K562 (cell line): Measurements from ENCODE around the gene P2RY14. TPM values are rescaled to one million over a fixed set of nuclear protein-coding genes. Genes with fewer than 3 reads are reported as not detected.

ENCODE experiments used
- ATAC-seq: fragments of 200-7000 bp; cut with Tn5 transposase; 3 replicates; pipeline ENCODE4 v1.9.1; 2020; ENCODE audit warnings: moderate library complexity
- BruUV-seq: library from RNA; stranded (reverse); fragments of 400-500 nt; replicated peaks from 2 replicates; lab custom pipeline; 2021; lab: Mats Ljungman, UMichigan
- CTCF ChIA-PET: fragments of 300-600 bp; formaldehyde crosslinking; extraction: SDS; loops from one replicate; lab custom pipeline; 2021; ENCODE audit warnings: low intra/inter-chr PET ratio; lab: Yijun Ruan, JAX
- POLR2A ChIA-PET: fragments of 300-600, 350-650 bp; sonication (Branson Sonifier 250); formaldehyde crosslinking; extraction: SDS; loops from one replicate; lab custom pipeline; 2021; ENCODE audit warnings: antibody characterized with exemption, inconsistent platforms; lab: Yijun Ruan, JAX
- DNase-seq, 4 experiments: peaks; one replicate each; pipeline versions ENCODE4 v3.0.0 to v3.0.0-alpha.2; 2011 to 2018; ENCODE audit warnings: low spot score in 3 of 4, mixed read lengths in 3 of 4; ENCODE audit errors: extremely low read depth in 1 of 4
- FAIRE-seq: peaks from 2 replicates; lab custom pipeline; 2011; peaks lifted over from hg19 to GRCh38; lab: Jason Lieb, UNC
- H2AFZ ChIP-seq: 2 replicates; pipeline ENCODE4 v1.6.0; 2011; ENCODE audit warnings: low read depth, low read length, control low read depth, inconsistent platforms
- H3K27ac ChIP-seq: fragments of 200-600 bp; 3 replicates; pipeline ENCODE4 v1.8.0; 2011; ENCODE audit warnings: low read depth, mild to moderate bottlenecking, control low read depth, inconsistent platforms, low read length, moderate library complexity, mixed read lengths; ENCODE audit errors: extremely low read depth
- H3K27me3 ChIP-seq, 2 experiments: fragments of 300-600 bp in 1 of 2; 2 replicates in 1 of 2; 3 replicates in 1 of 2; pipeline versions ENCODE4 v1.6.0 to v1.8.0; 2011; ENCODE audit warnings: inconsistent platforms in 2 of 2, low read length in 2 of 2, mild to moderate bottlenecking in 1 of 2, mixed read lengths in 1 of 2, moderate library complexity in 1 of 2; ENCODE audit not compliant: control insufficient read depth in 2 of 2, insufficient read depth in 2 of 2
- H3K36me3 ChIP-seq: fragments of 300-600 bp; 3 replicates; pipeline ENCODE4 v1.8.0; 2011; ENCODE audit warnings: mild to moderate bottlenecking, low read length, inconsistent platforms; ENCODE audit not compliant: control insufficient read depth, insufficient read depth
- H3K4me1 ChIP-seq, 2 experiments: fragments of 200-600 bp in 1 of 2; replicated peaks in 1 of 2; 2 replicates in 1 of 2; 3 replicates in 1 of 2; pipeline versions ENCODE4 v1.5.1 to v1.8.0; 2011; ENCODE audit warnings: inconsistent platforms in 2 of 2, low read length in 2 of 2, mild to moderate bottlenecking in 1 of 2, mixed read lengths in 1 of 2, moderate library complexity in 1 of 2; ENCODE audit not compliant: control insufficient read depth in 2 of 2, insufficient read depth in 2 of 2
- H3K4me2 ChIP-seq: 2 replicates; pipeline ENCODE4 v1.6.1; 2011; ENCODE audit warnings: low read length, control low read depth, inconsistent platforms, mixed read lengths; ENCODE audit not compliant: insufficient read depth
- H3K4me3 ChIP-seq: fragments of 200-600 bp; sonication (generic), shearing (Covaris generic); 2 replicates; pipeline ENCODE4 v1.5.1; 2016; ENCODE audit warnings: control low read depth, inconsistent platforms
- H3K79me2 ChIP-seq: fragments of 200-600 bp; 3 replicates; pipeline ENCODE4 v1.8.0; 2011; ENCODE audit warnings: low read length, inconsistent platforms; ENCODE audit not compliant: control insufficient read depth, insufficient read depth
- H3K9ac ChIP-seq, 2 experiments: 2 replicates each; pipeline versions ENCODE4 v1.6.0 to v1.6.1; 2011; ENCODE audit warnings: low read depth in 2 of 2, low read length in 2 of 2, control low read depth in 1 of 2, inconsistent platforms in 1 of 2, mild to moderate bottlenecking in 1 of 2, mixed read lengths in 1 of 2; ENCODE audit not compliant: insufficient read depth in 1 of 2
- H3K9me1 ChIP-seq: one replicate; pipeline ENCODE4 v1.6.0; 2011; ENCODE audit warnings: inconsistent platforms, mild to moderate bottlenecking, low read length, moderate library complexity; ENCODE audit not compliant: control insufficient read depth, insufficient read depth
- H3K9me3 ChIP-seq: replicated peaks from 2 replicates; pipeline ENCODE4 v1.5.1; 2011; ENCODE audit warnings: low read depth, low read length, inconsistent platforms; ENCODE audit not compliant: control insufficient read depth, insufficient read depth
- H4K20me1 ChIP-seq: replicated peaks from 2 replicates; pipeline ENCODE4 v1.6.1; 2011; ENCODE audit warnings: low read length, inconsistent platforms, mixed read lengths; ENCODE audit not compliant: control insufficient read depth, insufficient read depth
- CBFB ChIP-seq: sonication (generic); formaldehyde crosslinking; IDR thresholded peaks from 2 replicates; pipeline ENCODE4 v1.4.0; 2020; ENCODE audit warnings: mild to moderate bottlenecking, missing genetic modification reagents
- TCFL5 ChIP-seq: fragments of 250-450 bp; sonication (Bioruptor Pico); conservative IDR thresholded peaks from 2 replicates; pipeline ENCODE4 v1.6.1; 2021; ENCODE audit warnings: mild to moderate bottlenecking, moderate library complexity, matching md5 sums
- WGBS: fragments of 100-300 bp; shearing (Covaris generic); methylation state at CpG from one replicate; pipeline ENCODE4 v1.1.6; 2016; ENCODE audit warnings: low coverage, mixed read lengths; ENCODE audit not compliant: insufficient coverage; ENCODE audit errors: missing lambda C conversion rate; 5-methylcytosine and 5-hydroxymethylcytosine counted together
- in situ Hi-C: fragments of 300-500 bp; cut with MboI; formaldehyde crosslinking; loops from 4 replicates; pipeline ENCODE4 v1.15.0; 2018; ENCODE audit warnings: inconsistent platforms, mixed read lengths
- intact Hi-C: fragments of 100-400 bp; cut with micrococcal nuclease; formaldehyde crosslinking; loops from 2 replicates; pipeline ENCODE4 v1.14.2; 2022
- polyA plus RNA-seq, 8 experiments: library from polyadenylated mRNA; depleted of rRNA in 4 of 8; stranded (reverse) in 5 of 8; unstranded in 3 of 8; fragments of >200 nt; fragmentation: Nextera tagmentation in 2 of 8; fragmentation: Illumina TruSeq in 1 of 8; extraction: Ambion mirVana in 2 of 8; extraction: Trizol in 1 of 8; gene quantifications; 2 replicates each; pipeline versions ENCODE4 v1.2.1 to v1.2.3, GENCODE V29; 2011 to 2014; ENCODE audit warnings: inconsistent platforms in 1 of 8, missing spikeins in 1 of 8
- total RNA-seq, 7 experiments: library from RNA; depleted of rRNA in 6 of 7; stranded (reverse); fragments of >200 nt in 6 of 7; fragmentation: Illumina TruSeq in 2 of 7; extraction: Trizol in 2 of 7; gene quantifications; 2 replicates each; pipeline versions ENCODE4 v1.2.1 to v1.2.3, GENCODE V29; 2011 to 2021; ENCODE audit warnings: low replicate concordance in 1 of 7
- TF ChIP-seq, protein P1 (sequence below): sonication (generic); formaldehyde crosslinking; IDR thresholded peaks from 2 replicates; pipeline ENCODE4 v1.8.0; 2022; ENCODE audit warnings: missing genetic modification reagents, mild to moderate bottlenecking, borderline replicate concordance
- TF ChIP-seq, protein P2 (sequence below), 2 experiments: fragments of 450-650 bp; IDR thresholded peaks; 2 replicates each; pipeline ENCODE4 v1.6.1; 2016
- TF ChIP-seq, protein P3 (sequence below): IDR thresholded peaks from 2 replicates; pipeline ENCODE4 v1.6.1; 2011; ENCODE audit not compliant: insufficient read length; ENCODE audit errors: extremely low read depth
- TF ChIP-seq, protein P4 (sequence below): fragments of 250-450 bp; sonication (Bioruptor Pico); IDR thresholded peaks from 2 replicates; pipeline ENCODE4 v1.4.0; 2020
- TF ChIP-seq, protein P5 (sequence below): sonication (generic); formaldehyde crosslinking; IDR thresholded peaks from 2 replicates; pipeline ENCODE4 v1.8.0; 2022; ENCODE audit warnings: mild to moderate bottlenecking, low read depth, missing genetic modification reagents

The P2RY14 gene
- total and polyA plus RNA-seq, 9 of the 15 experiments (the other 6 are each of a cell fraction or from before 2014, with no cell fraction given): not detected

DNA sequence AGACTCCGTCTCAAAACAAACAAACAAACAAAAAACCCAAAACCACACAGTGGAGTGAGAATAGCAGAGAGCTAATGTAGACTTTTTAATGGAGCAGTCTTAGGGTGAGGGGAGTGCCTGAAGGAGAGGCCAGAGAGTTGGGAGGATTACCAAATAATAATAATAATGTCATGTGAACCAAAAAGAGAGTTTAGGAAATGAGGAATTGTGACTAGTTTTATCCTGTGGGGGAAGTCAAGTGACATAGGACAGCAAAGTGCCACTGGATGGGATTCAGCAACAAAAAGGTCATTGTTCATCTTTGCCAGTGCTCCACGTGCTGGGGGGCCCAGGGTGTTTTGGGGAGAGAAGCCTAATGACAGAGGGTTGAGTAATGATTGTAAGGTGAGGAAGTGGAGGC lies 25.4 kb upstream of the P2RY14 start:
- Histone ChIP-seq H3K79me2 (no peaks in the 10 kb centered on the region), H3K4me3 (no peak overlapping the region), H3K27me3 (peaks cover 3 to 9% of the 10 kb centered on the region in 2 experiments; a peak in 3 of 5 replicates), H3K9ac (no peak overlapping the region), H3K9me3 (no peaks in the 10 kb centered on the region), H3K4me1 (no peaks in the 10 kb centered on the region), H3K4me2 (no peak overlapping the region), H3K36me3 (no peaks in the 10 kb centered on the region), H3K9me1 (peaks cover 3% of the 10 kb centered on the region), H3K27ac (no peak overlapping the region), H2AFZ (no peak overlapping the region), H4K20me1 (no peaks in the 10 kb centered on the region; the same call in 1 of the 2 replicates)
- intact Hi-C loops (no loop called here), in situ Hi-C loops (no loop called here)
- DNase-seq: no peak
- POLR2A ChIA-PET: no interaction called here
- no peak for FAIRE-seq
- BruUV-seq: no TSS peak
- TF ChIP-seq CBFB (CRISPR knock-in tag): no peak
- no peak for TF ChIP-seq TCFL5 (CRISPR knock-in tag)
- TF ChIP-seq, protein P1, sequence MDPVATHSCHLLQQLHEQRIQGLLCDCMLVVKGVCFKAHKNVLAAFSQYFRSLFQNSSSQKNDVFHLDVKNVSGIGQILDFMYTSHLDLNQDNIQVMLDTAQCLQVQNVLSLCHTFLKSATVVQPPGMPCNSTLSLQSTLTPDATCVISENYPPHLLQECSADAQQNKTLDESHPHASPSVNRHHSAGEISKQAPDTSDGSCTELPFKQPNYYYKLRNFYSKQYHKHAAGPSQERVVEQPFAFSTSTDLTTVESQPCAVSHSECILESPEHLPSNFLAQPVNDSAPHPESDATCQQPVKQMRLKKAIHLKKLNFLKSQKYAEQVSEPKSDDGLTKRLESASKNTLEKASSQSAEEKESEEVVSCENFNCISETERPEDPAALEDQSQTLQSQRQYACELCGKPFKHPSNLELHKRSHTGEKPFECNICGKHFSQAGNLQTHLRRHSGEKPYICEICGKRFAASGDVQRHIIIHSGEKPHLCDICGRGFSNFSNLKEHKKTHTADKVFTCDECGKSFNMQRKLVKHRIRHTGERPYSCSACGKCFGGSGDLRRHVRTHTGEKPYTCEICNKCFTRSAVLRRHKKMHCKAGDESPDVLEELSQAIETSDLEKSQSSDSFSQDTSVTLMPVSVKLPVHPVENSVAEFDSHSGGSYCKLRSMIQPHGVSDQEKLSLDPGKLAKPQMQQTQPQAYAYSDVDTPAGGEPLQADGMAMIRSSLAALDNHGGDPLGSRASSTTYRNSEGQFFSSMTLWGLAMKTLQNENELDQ (CRISPR knock-in tag): no peak
- TF ChIP-seq, protein P2, sequence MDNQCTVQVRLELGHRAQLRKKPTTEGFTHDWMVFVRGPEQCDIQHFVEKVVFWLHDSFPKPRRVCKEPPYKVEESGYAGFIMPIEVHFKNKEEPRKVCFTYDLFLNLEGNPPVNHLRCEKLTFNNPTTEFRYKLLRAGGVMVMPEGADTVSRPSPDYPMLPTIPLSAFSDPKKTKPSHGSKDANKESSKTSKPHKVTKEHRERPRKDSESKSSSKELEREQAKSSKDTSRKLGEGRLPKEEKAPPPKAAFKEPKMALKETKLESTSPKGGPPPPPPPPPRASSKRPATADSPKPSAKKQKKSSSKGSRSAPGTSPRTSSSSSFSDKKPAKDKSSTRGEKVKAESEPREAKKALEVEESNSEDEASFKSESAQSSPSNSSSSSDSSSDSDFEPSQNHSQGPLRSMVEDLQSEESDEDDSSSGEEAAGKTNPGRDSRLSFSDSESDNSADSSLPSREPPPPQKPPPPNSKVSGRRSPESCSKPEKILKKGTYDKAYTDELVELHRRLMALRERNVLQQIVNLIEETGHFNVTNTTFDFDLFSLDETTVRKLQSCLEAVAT (IDR thresholded peaks at IDR 0.05): no peak
- TF ChIP-seq, protein P3, sequence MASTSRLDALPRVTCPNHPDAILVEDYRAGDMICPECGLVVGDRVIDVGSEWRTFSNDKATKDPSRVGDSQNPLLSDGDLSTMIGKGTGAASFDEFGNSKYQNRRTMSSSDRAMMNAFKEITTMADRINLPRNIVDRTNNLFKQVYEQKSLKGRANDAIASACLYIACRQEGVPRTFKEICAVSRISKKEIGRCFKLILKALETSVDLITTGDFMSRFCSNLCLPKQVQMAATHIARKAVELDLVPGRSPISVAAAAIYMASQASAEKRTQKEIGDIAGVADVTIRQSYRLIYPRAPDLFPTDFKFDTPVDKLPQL: no peak
- TF ChIP-seq, protein P4, sequence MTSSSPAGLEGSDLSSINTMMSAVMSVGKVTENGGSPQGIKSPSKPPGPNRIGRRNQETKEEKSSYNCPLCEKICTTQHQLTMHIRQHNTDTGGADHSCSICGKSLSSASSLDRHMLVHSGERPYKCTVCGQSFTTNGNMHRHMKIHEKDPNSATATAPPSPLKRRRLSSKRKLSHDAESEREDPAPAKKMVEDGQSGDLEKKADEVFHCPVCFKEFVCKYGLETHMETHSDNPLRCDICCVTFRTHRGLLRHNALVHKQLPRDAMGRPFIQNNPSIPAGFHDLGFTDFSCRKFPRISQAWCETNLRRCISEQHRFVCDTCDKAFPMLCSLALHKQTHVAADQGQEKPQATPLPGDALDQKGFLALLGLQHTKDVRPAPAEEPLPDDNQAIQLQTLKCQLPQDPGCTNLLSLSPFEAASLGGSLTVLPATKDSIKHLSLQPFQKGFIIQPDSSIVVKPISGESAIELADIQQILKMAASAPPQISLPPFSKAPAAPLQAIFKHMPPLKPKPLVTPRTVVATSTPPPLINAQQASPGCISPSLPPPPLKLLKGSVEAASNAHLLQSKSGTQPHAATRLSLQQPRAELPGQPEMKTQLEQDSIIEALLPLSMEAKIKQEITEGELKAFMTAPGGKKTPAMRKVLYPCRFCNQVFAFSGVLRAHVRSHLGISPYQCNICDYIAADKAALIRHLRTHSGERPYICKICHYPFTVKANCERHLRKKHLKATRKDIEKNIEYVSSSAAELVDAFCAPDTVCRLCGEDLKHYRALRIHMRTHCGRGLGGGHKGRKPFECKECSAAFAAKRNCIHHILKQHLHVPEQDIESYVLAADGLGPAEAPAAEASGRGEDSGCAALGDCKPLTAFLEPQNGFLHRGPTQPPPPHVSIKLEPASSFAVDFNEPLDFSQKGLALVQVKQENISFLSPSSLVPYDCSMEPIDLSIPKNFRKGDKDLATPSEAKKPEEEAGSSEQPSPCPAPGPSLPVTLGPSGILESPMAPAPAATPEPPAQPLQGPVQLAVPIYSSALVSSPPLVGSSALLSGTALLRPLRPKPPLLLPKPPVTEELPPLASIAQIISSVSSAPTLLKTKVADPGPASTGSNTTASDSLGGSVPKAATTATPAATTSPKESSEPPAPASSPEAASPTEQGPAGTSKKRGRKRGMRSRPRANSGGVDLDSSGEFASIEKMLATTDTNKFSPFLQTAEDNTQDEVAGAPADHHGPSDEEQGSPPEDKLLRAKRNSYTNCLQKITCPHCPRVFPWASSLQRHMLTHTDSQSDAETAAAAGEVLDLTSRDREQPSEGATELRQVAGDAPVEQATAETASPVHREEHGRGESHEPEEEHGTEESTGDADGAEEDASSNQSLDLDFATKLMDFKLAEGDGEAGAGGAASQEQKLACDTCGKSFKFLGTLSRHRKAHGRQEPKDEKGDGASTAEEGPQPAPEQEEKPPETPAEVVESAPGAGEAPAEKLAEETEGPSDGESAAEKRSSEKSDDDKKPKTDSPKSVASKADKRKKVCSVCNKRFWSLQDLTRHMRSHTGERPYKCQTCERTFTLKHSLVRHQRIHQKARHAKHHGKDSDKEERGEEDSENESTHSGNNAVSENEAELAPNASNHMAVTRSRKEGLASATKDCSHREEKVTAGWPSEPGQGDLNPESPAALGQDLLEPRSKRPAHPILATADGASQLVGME (CRISPR knock-in tag): no peak
- TF ChIP-seq, protein P5, sequence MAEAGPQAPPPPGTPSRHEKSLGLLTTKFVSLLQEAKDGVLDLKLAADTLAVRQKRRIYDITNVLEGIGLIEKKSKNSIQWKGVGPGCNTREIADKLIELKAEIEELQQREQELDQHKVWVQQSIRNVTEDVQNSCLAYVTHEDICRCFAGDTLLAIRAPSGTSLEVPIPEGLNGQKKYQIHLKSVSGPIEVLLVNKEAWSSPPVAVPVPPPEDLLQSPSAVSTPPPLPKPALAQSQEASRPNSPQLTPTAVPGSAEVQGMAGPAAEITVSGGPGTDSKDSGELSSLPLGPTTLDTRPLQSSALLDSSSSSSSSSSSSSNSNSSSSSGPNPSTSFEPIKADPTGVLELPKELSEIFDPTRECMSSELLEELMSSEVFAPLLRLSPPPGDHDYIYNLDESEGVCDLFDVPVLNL (CRISPR knock-in tag): no peak
- ATAC-seq: no peak
- CTCF ChIA-PET: no interaction called here
- 0% methylated on average over 2 of the region's 2 CpGs for WGBS
